SK-N-SH (cell line): ENCODE data around the gene B2M. TPM values are rescaled to one million over a fixed set of nuclear protein-coding genes. Genes with fewer than 3 reads are reported as not detected.

Experiments
- CTCF ChIA-PET: fragments of 300-600, 350-600 bp; formaldehyde crosslinking; extraction: SDS; loops from one replicate; lab custom pipeline; 2021; lab: Yijun Ruan, JAX
- POLR2A ChIA-PET: fragments of 350-600 bp; sonication (Branson Sonifier 250); formaldehyde crosslinking; extraction: SDS; loops from one replicate; lab custom pipeline; 2020; ENCODE audit warnings: antibody characterized with exemption, inconsistent platforms; lab: Yijun Ruan, JAX
- DNase-seq: peaks from one replicate; pipeline ENCODE4 v3.0.0; 2012
- H2AFZ ChIP-seq: fragments of 200-600 bp; sonication (generic); 2 replicates; pipeline ENCODE4 v1.8.1; 2016; ENCODE audit warnings: antibody characterized with exemption, mild to moderate bottlenecking, low read depth
- H3F3A ChIP-seq: fragments of 200-600 bp; sonication (generic); replicated peaks from 2 replicates; pipeline ENCODE3; 2016; ENCODE audit warnings: antibody characterized with exemption, mild to moderate bottlenecking; ENCODE audit not compliant: insufficient read depth
- H3K27ac ChIP-seq, 2 experiments: fragments of 200-500 bp in 1 of 2; fragments of 200-600 bp in 1 of 2; sonication (Bioruptor generic) in 1 of 2; sonication (generic), shearing (Covaris generic) in 1 of 2; 2 replicates each; pipeline versions ENCODE4 v1.5.1 to v1.6.1; 2014 to 2016; ENCODE audit warnings: low read depth in 2 of 2, inconsistent platforms in 1 of 2, low read length in 1 of 2, mild to moderate bottlenecking in 1 of 2, mixed read lengths in 1 of 2
- H3K27me3 ChIP-seq: fragments of 200-600 bp; sonication (generic), shearing (Covaris generic); 2 replicates; pipeline ENCODE4 v1.6.1; 2016; ENCODE audit warnings: mixed run types; ENCODE audit not compliant: insufficient read depth
- H3K36me3 ChIP-seq, 2 experiments: fragments of 200-500 bp in 1 of 2; fragments of 200-600 bp in 1 of 2; sonication (Bioruptor generic) in 1 of 2; sonication (generic) in 1 of 2; replicated peaks in 1 of 2; 2 replicates each; pipeline versions ENCODE3 to v1.5.1; 2014 to 2016; ENCODE audit warnings: low read length in 1 of 2, mild to moderate bottlenecking in 1 of 2; ENCODE audit not compliant: insufficient read depth in 2 of 2, control insufficient read depth in 1 of 2
- H3K4me1 ChIP-seq, 2 experiments: fragments of 200-500 bp in 1 of 2; fragments of 200-600 bp in 1 of 2; sonication (Bioruptor generic) in 1 of 2; sonication (generic), shearing (Covaris generic) in 1 of 2; 2 replicates each; pipeline versions ENCODE4 v1.5.1 to v1.6.1; 2014 to 2016; ENCODE audit warnings: low read depth in 1 of 2, low read length in 1 of 2, mixed run types in 1 of 2; ENCODE audit not compliant: insufficient read depth in 2 of 2, control insufficient read depth in 1 of 2
- H3K4me2 ChIP-seq: fragments of 200-600 bp; sonication (generic), shearing (Covaris generic); 2 replicates; pipeline ENCODE4 v1.6.1; 2017; ENCODE audit warnings: mixed run types
- H3K4me3 ChIP-seq, 2 experiments: fragments of 200-500 bp in 1 of 2; fragments of 200-600 bp in 1 of 2; sonication (Bioruptor generic) in 1 of 2; sonication (generic), shearing (Covaris generic) in 1 of 2; 2 replicates each; pipeline versions ENCODE4 v1.5.1 to v1.8.1; 2014 to 2016; ENCODE audit warnings: low read depth in 2 of 2, inconsistent platforms in 1 of 2, low read length in 1 of 2, mild to moderate bottlenecking in 1 of 2, mixed read lengths in 1 of 2, moderate library complexity in 1 of 2
- H3K79me2 ChIP-seq: fragments of 200-600 bp; sonication (generic); 2 replicates; pipeline ENCODE4 v1.8.1; 2017; ENCODE audit warnings: mild to moderate bottlenecking; ENCODE audit not compliant: insufficient read depth
- H3K9ac ChIP-seq: fragments of 200-600 bp; sonication (generic); 2 replicates; pipeline ENCODE4 v1.6.1; 2017; ENCODE audit warnings: mixed run types
- H3K9me2 ChIP-seq: fragments of 200-600 bp; sonication (generic); 2 replicates; pipeline ENCODE4 v1.6.1; 2017; ENCODE audit warnings: mixed run types
- H3K9me3 ChIP-seq: fragments of 200-600 bp; sonication (generic); 2 replicates; pipeline ENCODE4 v1.6.1; 2017; ENCODE audit warnings: mixed run types, mild to moderate bottlenecking, moderate library complexity
- H4K20me1 ChIP-seq: fragments of 200-600 bp; sonication (generic); 2 replicates; pipeline ENCODE4 v1.6.1; 2017; ENCODE audit warnings: mild to moderate bottlenecking, mixed run types; ENCODE audit not compliant: insufficient read depth
- FOSL2 ChIP-seq: IDR thresholded peaks from 2 replicates; pipeline ENCODE4 v1.4.0; 2012; ENCODE audit warnings: low read depth, mild to moderate bottlenecking, moderate library complexity, borderline replicate concordance
- GABPA ChIP-seq: IDR thresholded peaks from 2 replicates; pipeline ENCODE4 v1.4.0; 2012; ENCODE audit warnings: low read depth, mild to moderate bottlenecking
- GATA2 ChIP-seq: sonication (generic); formaldehyde crosslinking; IDR thresholded peaks from 2 replicates; pipeline ENCODE4 v1.5.0; 2020; ENCODE audit warnings: mild to moderate bottlenecking, missing genetic modification reagents
- IRF3 ChIP-seq: fragments of 150-350 bp; IDR thresholded peaks from 2 replicates; pipeline ENCODE4 v1.6.1; 2016; ENCODE audit warnings: mild to moderate bottlenecking, low read depth, low read length
- JUND ChIP-seq: IDR thresholded peaks from 2 replicates; pipeline ENCODE4 v1.4.0; 2012
- MEF2A ChIP-seq: IDR thresholded peaks from 2 replicates; pipeline ENCODE4 v1.4.0; 2012; ENCODE audit warnings: low read depth, borderline replicate concordance
- NFIC ChIP-seq: IDR thresholded peaks from 2 replicates; pipeline ENCODE4 v1.4.0; 2012; ENCODE audit warnings: borderline replicate concordance
- RCOR1 ChIP-seq: fragments of 150-350 bp; IDR thresholded peaks from 2 replicates; pipeline ENCODE4 v1.6.1; 2017; ENCODE audit warnings: antibody characterized with exemption, low read length
- REST ChIP-seq: IDR thresholded peaks from 2 replicates; pipeline ENCODE4 v1.6.1; 2012; ENCODE audit warnings: mild to moderate bottlenecking, low read depth, low read length, moderate library complexity
- RFX5 ChIP-seq: IDR thresholded peaks from 2 replicates; pipeline ENCODE4 v1.6.1; 2012; ENCODE audit warnings: mild to moderate bottlenecking, improper control_type of control experiment, low read length
- RXRA ChIP-seq: IDR thresholded peaks from 2 replicates; pipeline ENCODE4 v1.4.0; 2012; ENCODE audit warnings: low read depth, mild to moderate bottlenecking, borderline replicate concordance
- SMC3 ChIP-seq: IDR thresholded peaks from 2 replicates; pipeline ENCODE4 v1.6.1; 2012; ENCODE audit warnings: low read depth, low read length, improper control_type of control experiment
- TAF1 ChIP-seq: IDR thresholded peaks from 2 replicates; pipeline ENCODE4 v1.6.1; 2012; ENCODE audit warnings: low read depth, mild to moderate bottlenecking, low read length, moderate library complexity, borderline replicate concordance
- TEAD4 ChIP-seq: IDR thresholded peaks from 2 replicates; pipeline ENCODE4 v1.4.0; 2012; ENCODE audit warnings: mild to moderate bottlenecking, borderline replicate concordance; ENCODE audit not compliant: insufficient read depth
- USF1 ChIP-seq: IDR thresholded peaks from 2 replicates; pipeline ENCODE4 v1.4.0; 2012; ENCODE audit warnings: low read depth, borderline replicate concordance
- USF2 ChIP-seq: fragments of 150-350 bp; IDR thresholded peaks from 2 replicates; pipeline ENCODE4 v1.6.1; 2017; ENCODE audit warnings: antibody characterized with exemption, low read length, low read depth, borderline replicate concordance
- YY1 ChIP-seq: IDR thresholded peaks from 2 replicates; pipeline ENCODE4 v1.4.0; 2012; ENCODE audit warnings: low read depth, mild to moderate bottlenecking
- ZBTB33 ChIP-seq: IDR thresholded peaks from 2 replicates; pipeline ENCODE4 v1.4.0; 2012; ENCODE audit warnings: low read depth, borderline replicate concordance
- WGBS: methylation state at CpG from one replicate; pipeline ENCODE4 v1.1.6; 2017; ENCODE audit warnings: low lambda C conversion rate; 5-methylcytosine and 5-hydroxymethylcytosine counted together
- polyA plus RNA-seq, 3 experiments: library from polyadenylated mRNA; depleted of rRNA; stranded (reverse); fragments of >200 nt; gene quantifications; 2 replicates each; pipeline ENCODE4 v1.2.3, GENCODE V29; 2012

B2M gene
- polyA plus RNA-seq, 1 of the 3 experiments (the other 2 are of a cell fraction) = 1,193 TPM

- Histone ChIP-seq H3K4me2 (no peak overlapping the region), H4K20me1 (no peaks in the 10 kb centered on the region), H3K27ac (no peak overlapping the region), H3K9me2 (no peaks in the 10 kb centered on the region), H3K9me3 (no peaks in the 10 kb centered on the region), H3K36me3 (no peaks in the 10 kb centered on the region), H3K4me1 (no peaks in the 10 kb centered on the region), H3F3A (no peaks in the 10 kb centered on the region), H3K79me2 (no peaks in the 10 kb centered on the region), H3K27me3 (no peaks in the 10 kb centered on the region; the same call in 1 of the 2 replicates), H2AFZ (no peak overlapping the region), H3K9ac (no peak overlapping the region), H3K4me3 (no peak overlapping the region)
- TF ChIP-seq RXRA = no peak
- TF ChIP-seq JUND = no peak
- no peak for TF ChIP-seq TEAD4
- no peak for TF ChIP-seq RCOR1
- no peak for TF ChIP-seq NFIC
- TF ChIP-seq ZBTB33 = no peak
- TF ChIP-seq MEF2A = no peak
- TF ChIP-seq TAF1 = no peak
- no peak for TF ChIP-seq GABPA
- no peak for TF ChIP-seq YY1
- no peak for TF ChIP-seq RFX5
- TF ChIP-seq FOSL2 = no peak
- TF ChIP-seq SMC3 = no peak
- no peak for TF ChIP-seq REST
- WGBS = 72% methylated on average over 2 of the region's 2 CpGs
- ChIA-PET CTCF (no interaction called here), POLR2A (no interaction called here)
- no peak for DNase-seq
Observed at GRCh38 chr15:44763187-44763586, 51.9 kb downstream of the B2M start.

GRCh38 chr15:44763848-44764247 lies 52.5 kb downstream of the B2M start:
- Histone ChIP-seq H3K36me3 (no peaks in the 10 kb centered on the region), H2AFZ (no peak overlapping the region), H3K27me3 (no peaks in the 10 kb centered on the region; the same call in 1 of the 2 replicates), H3K27ac (no peak overlapping the region), H4K20me1 (no peaks in the 10 kb centered on the region), H3K4me2 (no peak overlapping the region), H3K9ac (no peak overlapping the region), H3K9me3 (no peaks in the 10 kb centered on the region), H3K4me3 (no peak overlapping the region), H3F3A (no peaks in the 10 kb centered on the region), H3K79me2 (no peaks in the 10 kb centered on the region), H3K9me2 (no peaks in the 10 kb centered on the region), H3K4me1 (no peaks in the 10 kb centered on the region)
- WGBS = 43% methylated on average over 3 of the region's 3 CpGs
- DNase-seq = no peak
- ChIA-PET CTCF (no interaction called here), POLR2A (no interaction called here)
- TF ChIP-seq USF2 = no peak
- no peak for TF ChIP-seq MEF2A
- TF ChIP-seq RCOR1 = no peak
- TF ChIP-seq TAF1 = no peak
- TF ChIP-seq USF1 = no peak
- TF ChIP-seq FOSL2 = no peak
- no peak for TF ChIP-seq IRF3
- TF ChIP-seq GATA2 (CRISPR knock-in tag) = no peak
- TF ChIP-seq TEAD4 = no peak
